Sigmoid colon (tissue), 4 donors: ENCODE data around the gene RTN4.

ENCODE experiments used
- EP300 ChIP-seq, 4 donors: sonication (generic); formaldehyde crosslinking; IDR thresholded peaks; one replicate each; pipeline ENCODE4 v1.6.1; 2017; ENCODE audit warnings: antibody characterized with exemption in 4 of 4
- POLR2A ChIP-seq, 2 donors: fragments of 450-650 bp; IDR thresholded peaks; one replicate each; pipeline ENCODE4 v1.6.1; 2016; ENCODE audit warnings: antibody characterized with exemption in 2 of 2, mild to moderate bottlenecking in 2 of 2, moderate library complexity in 2 of 2
- POLR2AphosphoS5 ChIP-seq, 4 donors: sonication (generic); formaldehyde crosslinking; IDR thresholded peaks; one replicate each; pipeline ENCODE4 v1.6.1; 2017; ENCODE audit warnings: antibody characterized with exemption in 4 of 4
- TF ChIP-seq, protein P1 (sequence below), 4 experiments: fragments of 450-650 bp in 3 of 4; fragments of 200-600 bp in 1 of 4; IDR thresholded peaks; one replicate each; pipeline ENCODE4 v1.5.1; 2016 to 2019; ENCODE audit warnings: antibody characterized with exemption in 4 of 4, mild to moderate bottlenecking in 3 of 4, moderate library complexity in 2 of 4

GRCh38 chr2:54925022-54925421 lies 125.2 kb downstream of the RTN4 start:
- no peak for TF ChIP-seq POLR2AphosphoS5 (IDR thresholded peaks at IDR 0.05)
- TF ChIP-seq, protein P1, sequence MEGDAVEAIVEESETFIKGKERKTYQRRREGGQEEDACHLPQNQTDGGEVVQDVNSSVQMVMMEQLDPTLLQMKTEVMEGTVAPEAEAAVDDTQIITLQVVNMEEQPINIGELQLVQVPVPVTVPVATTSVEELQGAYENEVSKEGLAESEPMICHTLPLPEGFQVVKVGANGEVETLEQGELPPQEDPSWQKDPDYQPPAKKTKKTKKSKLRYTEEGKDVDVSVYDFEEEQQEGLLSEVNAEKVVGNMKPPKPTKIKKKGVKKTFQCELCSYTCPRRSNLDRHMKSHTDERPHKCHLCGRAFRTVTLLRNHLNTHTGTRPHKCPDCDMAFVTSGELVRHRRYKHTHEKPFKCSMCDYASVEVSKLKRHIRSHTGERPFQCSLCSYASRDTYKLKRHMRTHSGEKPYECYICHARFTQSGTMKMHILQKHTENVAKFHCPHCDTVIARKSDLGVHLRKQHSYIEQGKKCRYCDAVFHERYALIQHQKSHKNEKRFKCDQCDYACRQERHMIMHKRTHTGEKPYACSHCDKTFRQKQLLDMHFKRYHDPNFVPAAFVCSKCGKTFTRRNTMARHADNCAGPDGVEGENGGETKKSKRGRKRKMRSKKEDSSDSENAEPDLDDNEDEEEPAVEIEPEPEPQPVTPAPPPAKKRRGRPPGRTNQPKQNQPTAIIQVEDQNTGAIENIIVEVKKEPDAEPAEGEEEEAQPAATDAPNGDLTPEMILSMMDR (IDR thresholded peaks at IDR 0.05) = no peak
- no peak for TF ChIP-seq EP300 (IDR thresholded peaks at IDR 0.05)
- no peak for TF ChIP-seq POLR2A (IDR thresholded peaks at IDR 0.05)
